HFFc6 (cell line): ENCODE measurements around the gene CCNY. TPM values are rescaled to one million over a fixed set of nuclear protein-coding genes. Genes with fewer than 3 reads are reported as not detected.

Experiments used
- DNase-seq: peaks from one replicate; pipeline ENCODE4 v3.0.0-alpha.2; 2018
- H3K27ac Mint-ChIP-seq: 2 replicates; pipeline ENCODE4 v1.8.0; 2020; ENCODE audit warnings: mild to moderate bottlenecking, mixed read lengths
- H3K27me3 Mint-ChIP-seq: 2 replicates; pipeline ENCODE4 v1.8.0; 2021; ENCODE audit warnings: mild to moderate bottlenecking, moderate library complexity, mixed read lengths; ENCODE audit not compliant: insufficient read depth
- H3K36me3 Mint-ChIP-seq: 2 replicates; pipeline ENCODE4 v1.8.0; 2021; ENCODE audit warnings: low read depth, mixed read lengths
- H3K4me1 Mint-ChIP-seq: 2 replicates; pipeline ENCODE4 v1.8.0; 2020; ENCODE audit warnings: low read depth, mixed read lengths
- H3K4me3 Mint-ChIP-seq: 2 replicates; pipeline ENCODE4 v1.8.0; 2020; ENCODE audit warnings: mild to moderate bottlenecking, moderate library complexity, mixed read lengths
- H3K9me3 Mint-ChIP-seq: 2 replicates; pipeline ENCODE4 v1.8.0; 2020; ENCODE audit warnings: mild to moderate bottlenecking, mixed read lengths
- total RNA-seq, 6 experiments: library from RNA; stranded (reverse); fragmentation: NEBNext Ultra II Directional; extraction: Animal tissue kit (Norgen Biotek cat#: 25700); gene quantifications; 2 replicates in 1 of 6; 3 replicates in 5 of 6; pipeline ENCODE4 v1.2.3, GENCODE V29; 2021
- TF ChIP-seq, protein P1 (sequence below): fragments of 200-600 bp; sonication (generic); IDR thresholded peaks from 2 replicates; pipeline ENCODE4 v1.5.0; 2021; ENCODE audit warnings: antibody characterized with exemption, mild to moderate bottlenecking

The CCNY gene
- total RNA-seq, 6 experiments from 2014 or later, result 60.0 to 76.6 (median 69.9) TPM

- H3K4me3 Mint-ChIP-seq, result no peak overlapping the region
- DNase-seq, result no peak
- peaks cover 36% of the 10 kb centered on the region for H3K4me1 Mint-ChIP-seq
- no peaks in the 10 kb centered on the region; the same call in 1 of the 2 replicates for H3K27me3 Mint-ChIP-seq
- peak overlapping the region; percentile 63 for H3K27ac Mint-ChIP-seq
- H3K9me3 Mint-ChIP-seq, result no peaks in the 10 kb centered on the region
- TF ChIP-seq, protein P1, sequence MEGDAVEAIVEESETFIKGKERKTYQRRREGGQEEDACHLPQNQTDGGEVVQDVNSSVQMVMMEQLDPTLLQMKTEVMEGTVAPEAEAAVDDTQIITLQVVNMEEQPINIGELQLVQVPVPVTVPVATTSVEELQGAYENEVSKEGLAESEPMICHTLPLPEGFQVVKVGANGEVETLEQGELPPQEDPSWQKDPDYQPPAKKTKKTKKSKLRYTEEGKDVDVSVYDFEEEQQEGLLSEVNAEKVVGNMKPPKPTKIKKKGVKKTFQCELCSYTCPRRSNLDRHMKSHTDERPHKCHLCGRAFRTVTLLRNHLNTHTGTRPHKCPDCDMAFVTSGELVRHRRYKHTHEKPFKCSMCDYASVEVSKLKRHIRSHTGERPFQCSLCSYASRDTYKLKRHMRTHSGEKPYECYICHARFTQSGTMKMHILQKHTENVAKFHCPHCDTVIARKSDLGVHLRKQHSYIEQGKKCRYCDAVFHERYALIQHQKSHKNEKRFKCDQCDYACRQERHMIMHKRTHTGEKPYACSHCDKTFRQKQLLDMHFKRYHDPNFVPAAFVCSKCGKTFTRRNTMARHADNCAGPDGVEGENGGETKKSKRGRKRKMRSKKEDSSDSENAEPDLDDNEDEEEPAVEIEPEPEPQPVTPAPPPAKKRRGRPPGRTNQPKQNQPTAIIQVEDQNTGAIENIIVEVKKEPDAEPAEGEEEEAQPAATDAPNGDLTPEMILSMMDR, result no peak
- H3K36me3 Mint-ChIP-seq, result no peaks in the 10 kb centered on the region
These were observed 32.8 kb downstream of the CCNY start for GRCh38 chr10:35369049-35369611.

- Mint-ChIP-seq H3K9me3 (peaks cover 3% of the 10 kb centered on the region; the same call in 1 of the 2 replicates), H3K36me3 (peaks cover 8% of the 10 kb centered on the region; the same call in 1 of the 2 replicates), H3K27me3 (no peaks in the 10 kb centered on the region; the same call in 1 of the 2 replicates), H3K27ac (no peak overlapping the region; the same call in 1 of the 2 replicates), H3K4me3 (no peak overlapping the region), H3K4me1 (peaks cover 61% of the 10 kb centered on the region)
- no peak for DNase-seq
- TF ChIP-seq, protein P1, result no peak
These were observed 35.4 kb downstream of the CCNY start for GRCh38 chr10:35371731-35372130.

DNA sequence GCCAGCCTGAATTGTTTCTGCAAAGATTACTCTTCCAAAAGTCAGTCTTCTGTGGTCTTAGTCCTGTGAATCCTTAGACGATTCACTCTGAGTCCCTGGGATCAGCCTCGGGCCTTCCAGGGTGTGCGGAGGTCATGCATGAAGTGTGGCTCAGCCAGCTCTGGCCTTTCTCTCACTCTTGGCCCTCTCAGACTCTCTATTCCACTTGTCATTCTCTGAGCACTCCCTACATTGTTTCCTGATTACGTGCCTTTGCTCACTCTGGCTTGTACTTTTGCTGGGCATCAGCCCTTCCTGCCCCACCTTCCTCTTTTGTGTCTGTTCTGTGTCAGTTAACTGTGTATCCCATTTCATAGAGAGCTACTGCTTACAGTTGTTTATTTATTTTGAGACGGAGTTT is 36.0 kb downstream of the CCNY start:
- H3K36me3 Mint-ChIP-seq, result peaks cover 8% of the 10 kb centered on the region; the same call in 1 of the 2 replicates
- H3K27ac Mint-ChIP-seq, result peak overlapping the region; percentile 22; the same call in 1 of the 2 replicates
- H3K4me1 Mint-ChIP-seq, result peaks cover 63% of the 10 kb centered on the region
- TF ChIP-seq, protein P1, result no peak
- H3K4me3 Mint-ChIP-seq, result no peak overlapping the region
- H3K27me3 Mint-ChIP-seq, result no peaks in the 10 kb centered on the region; the same call in 1 of the 2 replicates
- peaks cover 3% of the 10 kb centered on the region; the same call in 1 of the 2 replicates for H3K9me3 Mint-ChIP-seq
- DNase-seq, result peak; percentile 60

GRCh38 chr10:35375091-35375765 is 38.9 kb downstream of the CCNY start:
- TF ChIP-seq, protein P1, result peak; percentile 38
- H3K4me1 Mint-ChIP-seq, result peaks cover 76% of the 10 kb centered on the region
- H3K4me3 Mint-ChIP-seq, result no peak overlapping the region
- peaks cover 4% of the 10 kb centered on the region for H3K27me3 Mint-ChIP-seq
- DNase-seq, result no peak
- peaks cover 8% of the 10 kb centered on the region; the same call in 1 of the 2 replicates for H3K36me3 Mint-ChIP-seq
- H3K9me3 Mint-ChIP-seq, result peaks cover 3% of the 10 kb centered on the region; the same call in 1 of the 2 replicates
- peak overlapping the region; percentile 62 for H3K27ac Mint-ChIP-seq

DNA sequence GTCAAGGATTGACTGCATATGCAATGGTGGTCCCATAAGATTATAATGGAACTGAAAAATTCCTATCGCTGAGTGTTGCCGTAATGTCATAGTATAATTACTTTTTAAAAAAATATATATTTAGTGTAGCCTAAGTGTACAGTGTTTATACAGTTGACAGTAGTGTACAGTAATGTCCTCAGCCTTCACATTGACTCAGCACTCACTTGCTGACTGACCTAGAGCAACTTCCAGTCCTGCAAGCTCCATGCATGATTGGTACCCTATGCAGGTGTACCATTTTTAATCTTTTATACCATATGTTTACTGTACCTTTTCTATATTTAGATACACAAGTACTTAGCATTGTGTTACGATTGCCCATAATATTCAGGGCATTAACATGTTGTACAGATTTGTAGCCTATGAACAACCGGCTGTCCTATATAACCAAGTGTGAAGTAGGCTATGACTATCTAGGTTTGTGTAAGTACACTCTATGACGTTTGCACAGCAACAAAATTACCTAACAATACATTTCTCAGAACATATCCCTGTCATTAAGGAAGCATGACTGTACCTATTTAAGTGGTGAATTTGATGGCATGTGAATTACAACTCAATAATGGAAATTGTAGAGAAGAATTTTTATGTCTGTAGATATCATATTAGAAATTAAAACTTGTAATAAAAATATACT is 40.9 kb downstream of the CCNY start:
- no peak for DNase-seq
- Mint-ChIP-seq H3K27me3 (peaks cover 4% of the 10 kb centered on the region), H3K9me3 (peaks cover 3% of the 10 kb centered on the region; the same call in 1 of the 2 replicates), H3K36me3 (peaks cover 8% of the 10 kb centered on the region; the same call in 1 of the 2 replicates), H3K4me1 (peaks cover 63% of the 10 kb centered on the region), H3K4me3 (no peak overlapping the region), H3K27ac (no peak overlapping the region)
- TF ChIP-seq, protein P1, result no peak
